ENCODE measurements around the gene KRT10. TPM values are rescaled to one million over a fixed set of nuclear protein-coding genes. Genes with fewer than 3 reads are reported as not detected.

KRT10 gene
- total RNA-seq, 2 experiments from 2014 or later = 44.6 to 45.2 TPM

GRCh38 chr17:40777971-40778370, 44.4 kb downstream of the KRT10 start:
- CTCF ChIA-PET = no interaction called here
- POLR2A ChIA-PET = no interaction called here

GRCh38 chr17:40777459-40777858, 45.0 kb downstream of the KRT10 start:
- POLR2A ChIA-PET = no interaction called here
- CTCF ChIA-PET = no interaction called here

GRCh38 chr17:40775945-40776344, 46.5 kb downstream of the KRT10 start:
- POLR2A ChIA-PET = no interaction called here
- CTCF ChIA-PET = no interaction called here

DNA sequence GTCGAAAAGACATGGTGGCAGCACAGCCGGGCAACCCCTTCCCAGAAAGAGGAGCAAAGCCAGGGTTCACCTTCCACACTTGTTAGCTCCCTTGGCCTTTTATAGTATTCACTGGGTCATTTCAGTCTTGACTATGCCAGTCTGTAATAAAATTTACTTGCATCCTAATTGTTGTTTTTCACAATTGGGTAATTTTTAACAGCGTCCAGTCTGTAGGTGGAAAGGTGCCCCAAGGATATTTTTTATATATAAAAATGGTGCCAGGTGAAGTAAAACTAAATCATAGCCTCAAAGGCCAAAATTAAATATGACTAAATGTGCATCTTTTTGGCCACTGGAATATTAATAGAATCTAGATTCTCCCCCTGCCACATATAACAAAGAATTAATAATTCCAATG, 50.3 kb downstream of the KRT10 start, which contains the start of gene KRT26:
Gene KRT26 (minus strand): TSS at position 101 of the 400 bp plus-strand sequence. CDS start 88 bp downstream, at position 13.
- CTCF ChIA-PET = no interaction called here

More for the DNA sequence above, 50.3 kb downstream of the KRT10 start, which contains the start of gene KRT26:
- POLR2A ChIA-PET = no interaction called here

Other genes with a start within 250 kb of the KRT10 start
- gene SMARCE1, start 174.8 kb downstream of the KRT10 start, total RNA-seq = 100 to 1,000 TPM in 1 of 2 experiments, 10 to 100 TPM in 1; 97.7 to 106 TPM
- gene KRT222, start 157.4 kb downstream of the KRT10 start, total RNA-seq = not detected
- gene KRT24, start 118.9 kb downstream of the KRT10 start, total RNA-seq = not detected
- gene KRT25, start 67.3 kb downstream of the KRT10 start, total RNA-seq = not detected
- not detected for gene KRT26, start 50.4 kb downstream of the KRT10 start, total RNA-seq
- not detected for gene KRT27, start 40.1 kb downstream of the KRT10 start, total RNA-seq
- not detected for gene KRT28, start 22.7 kb downstream of the KRT10 start, total RNA-seq
- gene KRT12, start 44.6 kb upstream of the KRT10 start, total RNA-seq = not detected
- gene KRT20, start 62.6 kb upstream of the KRT10 start, total RNA-seq = not detected
- gene KRT23, start 115.0 kb upstream of the KRT10 start, total RNA-seq = not detected
- not detected for gene KRT39, start 144.3 kb upstream of the KRT10 start, total RNA-seq
- not detected for gene KRT40, start 161.7 kb upstream of the KRT10 start, total RNA-seq
- gene KRTAP3-3, start 171.6 kb upstream of the KRT10 start, total RNA-seq = not detected
- gene KRTAP3-2, start 177.3 kb upstream of the KRT10 start, total RNA-seq = not detected
- not detected for gene KRTAP3-1, start 186.5 kb upstream of the KRT10 start, total RNA-seq
- not detected for gene KRTAP1-5, start 204.6 kb upstream of the KRT10 start, total RNA-seq
- gene KRTAP1-4, start 207.6 kb upstream of the KRT10 start, total RNA-seq = not detected
- not detected for gene KRTAP1-3, start 212.3 kb upstream of the KRT10 start, total RNA-seq
- not detected for gene KRTAP1-1, start 218.8 kb upstream of the KRT10 start, total RNA-seq
- not detected for gene KRTAP2-1, start 224.7 kb upstream of the KRT10 start, total RNA-seq
- gene KRTAP2-2, start 232.6 kb upstream of the KRT10 start, total RNA-seq = not detected
- not detected for gene KRTAP2-3, start 237.5 kb upstream of the KRT10 start, total RNA-seq
- gene KRTAP2-4, start 243.3 kb upstream of the KRT10 start, total RNA-seq = not detected

All from activated CD8-positive, alpha-beta memory T cell treated with anti-CD3 and anti-CD28 coated beads for 36 hours (primary cell).